HG02642 (cell line): ENCODE data around the gene PITPNM1.
A peak's percentile ranks its signal among the peaks of the same experiment; 100 is the strongest.
"Not testable (repeated sequence)": the region's sequence is repeated elsewhere in the genome, so short reads cannot be mapped to it uniquely, and the experiment has no call there.

Source experiments
- ATAC-seq: cut with Tn5 transposase; IDR thresholded peaks from one replicate; pipeline ENCODE4 v1.9.1; 2021; ENCODE audit warnings: mild to moderate bottlenecking; ENCODE audit not compliant: unreplicated experiment, poor library complexity

Gene PITPNM1

DNA sequence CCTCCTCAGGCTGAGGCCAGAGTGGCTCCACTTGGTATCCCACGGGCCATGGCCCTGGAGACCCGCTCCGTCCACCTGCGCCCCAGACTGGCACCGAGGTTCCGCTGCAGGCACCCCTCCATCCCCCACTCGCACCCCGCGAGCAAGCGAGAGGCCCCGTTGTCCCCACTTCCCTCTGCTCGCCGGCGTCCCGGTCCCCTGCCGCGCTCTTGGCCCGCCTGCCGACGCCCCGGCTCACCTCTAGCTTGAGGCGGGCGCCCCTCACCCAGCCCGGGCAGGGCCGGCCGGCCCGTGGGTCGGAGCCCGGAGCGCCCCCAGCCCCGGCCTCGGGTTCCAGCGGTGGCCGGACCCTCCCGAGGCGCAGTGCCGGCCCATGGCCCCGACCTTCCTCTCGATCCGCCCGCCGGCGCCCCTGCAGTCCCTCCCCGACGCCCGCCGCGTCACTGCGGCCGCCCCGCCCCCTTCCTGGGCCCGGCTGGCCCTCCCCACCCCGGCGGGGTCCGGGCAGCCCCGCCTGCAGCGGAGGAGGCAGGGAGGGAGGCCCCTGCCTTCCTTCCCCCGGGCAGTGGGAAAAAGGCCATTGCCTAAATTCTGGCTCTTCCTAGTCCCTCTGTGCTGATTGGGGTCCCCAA lies at the start of gene PITPNM1:
Gene PITPNM1, minus strand, starts transcription at position 414 of the 632 bp plus-strand sequence. CDS start 1,183 bp downstream, outside the sequence.
- peak; percentile 16 for ATAC-seq

DNA sequence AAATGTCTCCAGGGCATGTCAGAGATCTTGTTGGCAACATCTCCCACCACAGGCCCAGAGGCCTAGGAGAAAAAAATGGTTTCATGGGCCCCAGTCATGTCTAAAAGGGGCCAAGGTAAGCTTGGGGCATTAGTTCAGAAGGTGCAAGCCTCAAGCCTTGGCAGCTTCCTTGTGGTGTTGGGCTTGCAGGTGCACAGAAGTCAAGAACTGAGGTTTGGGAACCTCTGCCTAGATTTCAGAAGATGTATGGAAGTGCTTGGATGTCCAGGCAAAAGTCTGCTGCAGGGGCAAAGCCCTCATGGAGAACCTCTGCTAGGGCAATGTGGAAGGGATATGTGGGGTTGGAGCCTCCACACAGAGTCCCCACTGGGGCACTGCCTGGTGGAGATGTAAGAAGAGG lies 46.5 kb upstream of the PITPNM1 start:
- ATAC-seq, result not testable (repeated sequence)

DNA sequence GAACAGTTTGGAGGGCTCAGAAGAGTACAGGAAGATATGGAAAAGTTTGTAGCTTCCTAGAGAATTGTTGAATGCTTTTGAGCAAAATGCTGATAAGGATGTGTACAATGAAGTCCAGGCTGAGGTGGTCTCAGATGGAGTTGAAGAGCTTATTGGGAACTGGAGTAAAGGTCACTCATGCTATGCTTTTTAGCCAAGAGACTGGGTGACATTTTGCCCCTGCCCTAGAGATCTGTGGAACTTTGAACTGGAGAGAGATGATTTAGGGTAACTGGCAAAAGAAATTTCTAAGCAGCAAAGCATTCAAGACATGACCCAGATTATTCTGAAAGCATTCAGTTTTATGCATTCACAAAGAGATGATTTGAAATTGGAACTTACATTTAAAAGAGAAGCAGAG lies 46.0 kb upstream of the PITPNM1 start:
- ATAC-seq, result no peak

DNA sequence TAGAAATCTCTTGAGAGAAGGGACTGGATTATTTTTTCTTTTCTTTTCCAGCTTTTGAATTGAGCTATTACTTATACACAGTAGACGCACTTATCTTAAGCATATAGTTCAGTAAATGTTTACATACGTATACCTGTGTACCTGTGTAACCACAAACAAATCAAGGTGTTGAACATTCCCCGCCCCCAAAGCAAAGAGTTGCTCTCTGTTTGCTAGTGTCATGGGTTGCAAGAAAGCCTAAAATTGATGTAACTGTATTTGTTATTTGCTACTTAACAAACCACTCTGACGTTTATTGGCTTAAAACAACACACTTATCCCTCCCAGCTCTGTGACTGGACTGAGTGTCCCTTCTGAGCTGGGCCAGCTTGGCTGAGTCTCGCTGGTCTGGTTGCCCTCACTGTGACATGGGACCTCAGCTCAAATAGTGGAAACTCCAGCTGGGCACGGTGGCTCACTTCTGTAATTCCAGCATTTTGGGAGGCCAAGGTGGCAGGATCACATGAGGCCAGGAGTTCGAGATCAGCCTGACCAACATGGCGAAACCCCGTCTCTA lies 43.5 kb upstream of the PITPNM1 start:
- ATAC-seq, result no peak

DNA sequence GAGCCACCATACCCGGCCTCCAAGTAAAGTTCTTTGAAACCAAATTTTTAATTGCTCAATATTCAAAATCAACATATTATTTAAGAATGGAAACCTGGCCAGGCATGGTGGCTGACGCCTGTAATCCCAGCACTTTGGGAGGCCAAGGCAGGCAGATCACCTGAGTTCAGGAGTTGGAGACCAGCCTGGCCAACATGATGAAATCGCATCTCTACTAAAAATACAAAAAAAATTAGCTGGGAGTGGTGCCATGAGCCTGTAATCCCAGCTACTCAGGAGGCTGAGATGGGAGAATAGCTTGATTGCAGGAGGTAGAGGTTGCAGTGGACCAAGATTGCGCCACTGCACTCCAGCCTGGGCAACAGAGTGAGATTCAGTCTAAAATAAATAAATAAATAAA lies 42.9 kb upstream of the PITPNM1 start:
- ATAC-seq, result not testable (repeated sequence)

DNA sequence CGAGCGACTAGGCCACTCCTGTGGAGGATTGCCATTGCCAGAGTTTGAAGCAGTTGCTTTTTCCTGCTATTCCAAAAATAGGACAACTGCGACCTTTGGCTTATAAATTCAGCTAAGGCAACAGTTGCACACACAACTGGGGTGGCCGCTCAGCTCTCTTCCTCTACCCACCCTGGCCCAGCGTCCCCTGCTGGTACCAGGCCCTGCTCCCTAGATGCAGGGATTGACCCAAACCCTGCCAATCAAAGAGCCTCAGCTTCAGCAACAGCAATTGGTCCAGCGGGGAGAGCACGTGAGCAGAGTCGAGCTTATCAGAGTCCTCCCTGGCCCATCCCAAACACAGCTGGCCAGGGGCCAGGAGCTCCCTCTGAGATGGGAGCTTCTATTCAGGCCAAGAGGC lies 40.1 kb upstream of the PITPNM1 start:
- ATAC-seq, result no peak

DNA sequence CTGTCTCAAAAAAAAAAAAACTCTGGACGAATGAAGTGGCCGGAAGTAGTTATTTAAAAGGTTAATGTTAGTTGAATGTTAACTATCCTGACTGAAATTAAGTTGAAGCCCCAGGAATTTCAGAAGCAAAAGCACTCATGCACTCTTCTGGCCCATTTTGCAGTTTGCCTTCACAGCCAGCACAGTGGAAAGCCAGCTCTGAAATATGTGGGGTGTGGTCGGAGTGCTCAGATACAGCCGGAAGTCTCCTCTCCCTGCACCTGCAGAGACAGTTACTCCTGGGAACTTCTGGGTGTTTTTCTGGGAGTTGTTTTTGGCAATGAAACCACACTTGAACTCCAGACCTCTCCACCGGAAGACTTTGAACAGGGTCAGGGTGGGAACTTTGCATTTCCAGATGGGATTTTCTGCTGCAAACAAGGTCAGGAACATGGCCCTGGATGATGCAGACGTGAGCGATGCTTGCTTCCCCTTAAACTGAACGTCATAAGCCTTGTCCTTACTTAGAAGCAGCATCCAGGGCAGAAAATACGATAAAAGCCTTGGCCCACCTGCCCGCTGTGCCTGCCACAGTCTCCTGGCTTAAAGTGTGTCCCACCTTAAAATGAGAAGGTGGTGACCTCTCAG lies 39.6 kb upstream of the PITPNM1 start:
- ATAC-seq, result no peak

DNA sequence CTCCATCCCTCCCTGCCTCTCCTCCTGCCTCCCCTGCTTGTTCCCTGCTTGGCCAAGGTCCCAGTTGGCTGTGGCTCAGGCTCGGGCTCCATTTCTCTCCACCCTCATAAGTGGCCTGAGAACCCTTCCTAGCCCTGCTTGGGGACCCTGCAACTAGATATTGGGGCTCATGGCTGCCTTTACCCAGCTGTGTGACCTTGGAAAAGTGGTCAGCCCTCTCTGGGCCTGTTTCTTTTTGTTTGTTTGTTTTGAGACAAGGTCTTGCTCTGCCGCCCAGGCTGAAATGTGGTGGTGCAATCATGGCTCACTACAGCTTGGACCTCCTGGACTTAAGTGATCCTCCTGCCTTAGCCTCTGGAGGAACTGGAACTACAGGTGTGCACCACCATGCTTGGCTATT lies 38.4 kb upstream of the PITPNM1 start:
- ATAC-seq, result no peak

DNA sequence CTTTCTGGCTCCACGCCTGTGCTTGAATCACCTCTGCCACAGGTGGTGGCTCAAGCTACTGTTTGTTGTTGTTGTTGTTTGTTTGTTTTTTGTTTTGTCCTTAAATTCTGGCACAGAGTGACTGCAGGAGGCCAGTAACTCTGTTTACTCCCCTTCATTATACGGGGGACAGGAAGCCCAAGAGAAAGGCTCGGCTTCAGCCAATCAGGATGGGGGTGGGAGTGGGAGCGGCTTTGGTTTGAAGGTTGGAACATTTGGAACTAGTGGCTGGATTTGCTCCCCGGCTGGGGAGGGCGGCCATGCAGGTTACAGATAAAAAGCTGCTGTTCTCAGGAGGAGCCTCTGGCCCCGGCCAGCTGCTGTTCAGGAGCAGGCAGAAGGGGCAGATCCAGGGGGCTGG lies 37.8 kb upstream of the PITPNM1 start:
- ATAC-seq, result no peak

DNA sequence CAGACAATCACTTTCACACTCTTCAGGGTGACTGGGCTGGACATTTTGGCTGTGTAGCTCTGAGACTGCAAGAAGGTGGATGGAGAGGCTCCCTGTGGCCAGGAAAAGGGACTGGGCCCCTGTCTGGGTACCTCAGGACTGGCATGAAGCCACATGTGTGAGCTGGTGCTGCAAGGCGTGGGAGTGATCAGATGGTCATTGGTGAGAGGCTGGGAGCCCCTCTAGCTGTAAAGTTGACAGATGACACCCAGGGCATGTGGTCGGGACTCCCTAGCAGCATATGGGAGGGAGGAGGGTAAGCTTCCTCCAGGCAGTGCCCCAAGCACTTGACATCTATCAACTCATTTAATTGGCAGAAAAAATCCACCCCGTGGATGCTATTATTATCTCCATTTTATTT lies 37.0 kb upstream of the PITPNM1 start:
- no peak for ATAC-seq

DNA sequence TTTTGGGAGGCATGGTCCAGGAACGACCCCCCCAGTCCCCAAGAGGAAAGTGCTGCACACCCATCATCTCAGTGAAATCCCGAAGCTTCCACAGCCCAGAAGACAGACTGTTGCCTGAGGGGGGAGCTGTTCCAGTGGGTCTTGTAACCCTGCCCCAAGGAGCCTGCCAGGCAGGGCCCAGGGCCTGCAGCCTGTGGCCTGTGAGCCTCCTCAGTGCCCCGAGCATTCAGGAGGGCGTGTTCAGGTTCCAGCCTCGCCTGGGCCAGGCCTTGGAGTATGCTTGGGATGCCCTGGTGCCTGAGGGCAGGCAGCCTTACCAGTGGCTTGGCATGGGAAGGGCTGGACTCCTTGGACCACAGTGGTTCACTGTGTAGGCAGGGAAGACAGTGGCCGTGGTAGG lies 36.0 kb upstream of the PITPNM1 start:
- ATAC-seq, result no peak

DNA sequence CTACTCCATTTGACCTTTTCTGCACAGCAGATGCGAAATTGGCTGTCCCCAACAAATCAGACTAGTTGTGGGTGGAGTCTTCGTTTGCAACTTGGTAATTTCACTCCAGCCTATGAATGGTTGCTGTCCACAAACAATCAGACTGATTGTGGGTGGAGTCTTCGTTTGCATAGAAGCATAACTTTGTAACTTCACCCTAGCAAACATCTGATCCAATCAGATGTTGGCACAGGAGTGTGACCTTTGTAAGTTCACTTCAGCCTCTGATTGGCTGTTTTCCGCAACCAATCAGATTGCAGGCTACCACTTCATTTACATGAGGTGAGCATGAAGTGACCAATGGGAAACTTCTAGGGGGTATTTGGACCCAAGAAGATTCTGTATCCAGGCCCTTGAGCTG lies 34.4 kb upstream of the PITPNM1 start:
- no peak for ATAC-seq

DNA sequence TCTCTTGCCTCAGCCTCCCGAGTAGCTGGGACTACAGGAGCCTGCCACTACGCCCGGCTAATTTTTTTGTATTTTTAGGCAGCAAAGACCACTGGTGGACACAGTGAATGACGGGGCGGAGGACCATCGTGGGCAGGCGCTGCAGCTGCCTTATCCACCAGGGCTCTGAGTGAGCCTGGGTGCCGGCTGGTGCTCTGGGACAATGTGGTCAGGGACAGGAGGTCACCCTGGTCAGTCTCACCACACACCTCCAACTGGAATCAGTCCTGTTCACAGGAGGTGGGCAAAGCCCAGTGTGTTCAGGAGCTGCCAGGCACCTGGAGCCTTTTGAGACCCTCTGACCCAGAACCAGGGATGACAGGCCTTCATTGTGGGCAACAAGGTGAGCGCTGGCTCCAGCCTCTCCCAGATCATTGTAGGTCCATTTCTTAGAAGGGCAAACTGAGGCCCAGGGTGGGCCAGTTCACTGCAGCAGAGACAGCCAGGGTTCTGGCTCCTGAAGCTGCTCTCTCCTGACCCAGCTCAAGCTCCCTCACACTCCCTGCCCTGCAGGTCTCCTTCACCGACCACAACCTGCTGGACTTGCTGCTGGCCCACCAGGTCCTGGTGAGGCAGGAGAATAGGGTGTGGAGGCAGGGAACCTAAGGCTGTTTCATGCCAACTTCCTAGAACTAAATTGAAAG lies 33.8 kb upstream of the PITPNM1 start:
- no peak for ATAC-seq

DNA sequence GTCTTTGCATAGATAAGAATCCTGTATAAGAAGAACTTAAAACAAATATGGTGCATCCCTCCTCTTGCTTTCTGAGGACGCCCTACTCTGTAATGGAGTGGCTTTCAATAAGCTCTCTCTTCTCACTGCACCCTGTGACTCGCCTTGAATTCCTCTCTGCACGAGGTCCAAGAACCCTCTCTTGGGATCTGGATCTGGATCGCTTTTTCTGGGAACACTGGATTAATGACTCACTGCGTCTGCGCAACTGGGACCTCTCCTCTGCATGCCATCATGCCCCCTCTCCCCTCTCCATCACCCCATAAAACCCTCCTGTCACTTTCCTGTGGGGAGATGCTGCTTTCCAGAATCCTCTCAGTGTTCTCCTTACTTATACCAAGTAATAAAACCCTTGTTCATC lies 33.1 kb upstream of the PITPNM1 start:
- no peak for ATAC-seq

DNA sequence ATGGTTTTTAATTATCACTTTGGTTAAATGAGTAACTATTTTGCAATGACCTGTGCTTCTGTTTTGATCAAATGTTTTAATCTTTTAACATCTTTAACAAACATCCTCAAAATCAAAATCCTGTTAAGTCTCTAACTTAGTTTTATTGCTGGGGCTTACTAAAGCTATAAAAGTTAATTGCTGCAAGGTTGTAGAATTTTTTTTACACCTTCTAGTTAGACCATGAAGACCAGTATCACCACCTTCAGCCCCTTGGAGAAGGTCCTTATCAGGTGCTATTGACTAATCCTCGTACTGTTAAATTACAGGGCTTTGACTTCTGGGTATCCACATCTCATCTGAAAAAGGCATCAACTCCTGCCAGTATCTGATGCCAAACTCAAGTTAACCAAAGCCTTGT lies 30.4 kb upstream of the PITPNM1 start:
- no peak for ATAC-seq

DNA sequence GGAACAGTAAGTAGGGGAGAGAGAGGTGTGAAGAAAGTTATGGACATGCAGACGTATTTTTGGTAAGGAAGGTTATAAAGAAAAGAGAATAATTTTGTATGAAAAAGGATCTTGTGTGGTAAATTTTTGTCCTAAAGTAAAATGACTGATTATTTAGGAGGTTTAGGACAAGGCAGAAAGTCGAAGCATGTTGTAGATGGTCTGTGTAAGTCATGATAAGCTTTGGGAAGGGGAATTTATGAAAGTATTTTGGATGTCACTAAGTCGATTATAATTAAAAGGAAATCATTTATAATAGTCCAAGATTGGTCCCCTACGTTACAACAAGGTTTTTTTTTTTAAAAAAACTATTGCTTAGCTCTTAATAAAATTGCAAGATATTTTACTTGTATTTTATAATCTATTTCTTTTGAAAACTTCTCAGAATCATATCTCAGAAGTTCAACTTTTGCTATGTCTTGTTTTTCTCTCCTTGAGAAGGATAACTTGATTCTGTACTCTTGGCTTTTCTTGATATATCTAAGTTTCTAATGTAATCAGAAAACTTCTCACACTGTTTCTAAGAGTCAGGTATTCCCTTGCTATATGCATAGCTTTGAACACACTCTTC lies 29.0 kb upstream of the PITPNM1 start:
- no peak for ATAC-seq

DNA sequence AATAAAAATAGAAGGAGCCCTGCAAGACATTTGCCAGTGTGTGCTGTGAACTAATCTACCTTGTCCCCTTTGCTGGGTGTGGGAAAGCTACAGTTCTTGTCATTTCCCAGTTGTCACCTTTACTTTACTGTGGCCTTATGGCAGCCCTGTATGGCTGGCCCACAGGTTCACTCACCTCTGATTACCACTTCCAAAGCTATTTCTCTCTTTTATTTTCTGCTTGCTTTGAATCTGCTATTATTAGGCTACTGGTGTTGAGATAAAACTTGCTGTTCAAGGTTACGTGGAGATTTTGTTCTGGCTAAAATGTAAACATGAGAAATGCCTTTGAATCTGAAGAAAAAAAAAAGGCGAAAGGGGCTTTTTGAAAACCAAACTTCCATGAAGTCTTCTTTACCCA lies 27.7 kb upstream of the PITPNM1 start:
- ATAC-seq, result no peak

DNA sequence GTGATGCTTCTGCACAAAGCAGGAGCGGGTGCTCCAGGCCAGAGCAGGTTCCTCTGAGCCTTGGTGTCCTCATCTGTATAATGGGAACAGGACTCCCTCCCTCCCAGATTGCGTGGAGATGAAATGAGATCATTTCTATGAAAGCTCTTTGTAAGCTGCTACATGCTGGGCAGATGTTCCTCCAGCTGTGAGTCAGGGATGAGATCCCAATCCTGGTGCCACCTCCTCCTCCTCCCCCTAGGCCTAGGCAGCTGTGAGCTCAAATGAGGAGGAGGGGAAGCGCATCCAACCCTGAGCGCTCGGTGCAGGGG lies 25.1 kb upstream of the PITPNM1 start:
- ATAC-seq, result no peak

DNA sequence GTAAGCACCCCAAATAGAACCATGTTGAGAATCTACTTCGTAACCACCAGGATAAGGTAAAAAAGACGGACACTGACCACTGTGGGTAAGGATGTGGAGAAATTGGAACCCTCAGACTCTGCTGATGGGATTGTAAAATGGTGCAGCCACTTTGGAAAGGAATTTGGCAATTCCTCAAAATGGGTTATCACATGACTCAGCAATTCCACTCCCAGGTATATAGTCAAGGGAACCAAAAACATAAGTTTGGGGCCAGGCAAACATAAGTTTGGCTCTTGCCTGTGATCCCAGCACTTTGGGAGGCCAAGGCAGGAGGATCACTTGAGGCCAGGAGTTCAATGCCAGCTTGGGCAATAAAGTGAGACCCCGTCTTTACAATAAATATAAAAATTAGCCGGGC lies 23.2 kb upstream of the PITPNM1 start:
- ATAC-seq, result no peak

DNA sequence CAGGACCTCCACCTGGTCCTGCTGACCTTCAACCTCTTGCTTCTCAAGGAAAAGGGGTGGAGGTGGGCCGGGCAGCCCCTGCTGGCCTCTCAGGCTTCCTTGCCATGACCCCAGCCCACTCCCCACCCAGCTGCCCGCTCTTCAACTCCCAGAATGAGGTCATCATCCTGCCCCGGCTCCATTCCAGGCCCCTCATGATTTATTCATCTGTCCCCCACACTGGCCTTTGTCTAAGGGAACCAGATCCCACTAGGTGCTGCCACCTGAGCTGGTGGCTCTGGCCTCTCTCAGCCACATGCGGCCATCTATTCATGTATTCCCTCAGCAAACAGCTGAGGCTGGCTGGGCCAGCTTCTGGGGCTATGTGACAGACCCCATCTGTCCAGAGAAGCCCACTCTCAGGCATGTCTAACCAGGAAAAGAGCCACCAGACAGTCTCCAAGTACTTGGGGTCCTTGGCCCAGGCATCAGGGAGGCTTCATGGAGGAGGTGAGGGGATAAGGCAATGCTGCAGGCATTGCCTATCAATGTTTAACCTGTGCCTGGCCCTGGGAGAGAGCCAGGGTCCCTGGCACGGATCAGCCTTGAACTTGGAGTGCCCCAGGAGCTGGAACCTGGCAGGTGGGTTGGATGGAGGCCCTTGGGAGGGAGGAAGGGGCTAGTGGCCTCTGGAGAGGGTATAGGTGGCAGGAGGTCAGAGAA lies 20.3 kb upstream of the PITPNM1 start:
- ATAC-seq, result no peak

DNA sequence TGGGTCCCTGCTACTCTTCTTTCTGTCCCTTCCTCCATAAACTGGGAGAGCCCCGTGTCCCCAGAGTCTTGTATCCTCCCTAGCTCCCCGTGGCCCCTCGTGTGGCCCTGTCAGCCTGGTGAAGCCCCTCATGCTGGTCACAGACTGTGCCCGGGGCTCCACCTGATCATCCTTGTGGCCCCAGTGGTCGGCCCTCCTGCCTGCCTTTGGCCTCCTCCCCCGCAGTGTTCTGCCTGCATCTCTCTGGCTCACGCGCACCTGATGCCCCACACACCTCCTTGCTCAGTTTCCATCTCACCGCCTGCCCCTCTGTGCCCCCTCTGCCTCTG lies 19.3 kb upstream of the PITPNM1 start:
- no peak for ATAC-seq
